ENCODE measurements around the gene ELL. TPM values are rescaled to one million over a fixed set of nuclear protein-coding genes. Genes with fewer than 3 reads are reported as not detected.

The ELL gene
- total and polyA plus RNA-seq, 10 donors: 4.5 to 44.8 (median 29.2) TPM

- WGBS, 5 donors: 84 to 95% (median 91%) methylated on average over 3 to 12 of the region's 12 CpGs
- no peaks in the 10 kb centered on the region for H3K27me3 ChIP-seq (replicated peaks in 1 of 7)
- H3K36me3 ChIP-seq: peaks cover 5 to 98% (median 72%) of the 10 kb centered on the region in 6 donors
- peak overlapping the region in 4 of 8 donors; percentile 25 to 75 (median 66) for H3K27ac ChIP-seq
- H3K4me3 ChIP-seq: no peak overlapping the region
- intact Hi-C loops (cut with DNase I; ENCODE audit: low total_unique reads): loop anchor here (10.0 kb wide), 2 partner anchors 114 to 384 kb away; partner anchors contain the start of gene UBA52
- H3K4me1 ChIP-seq: peaks cover 8 to 55% (median 31%) of the 10 kb centered on the region in 6 donors
- peak; percentile 61 for DNase-seq
- H3K9me3 ChIP-seq: no peaks in the 10 kb centered on the region
- TF ChIP-seq CTCF (IDR thresholded peaks at IDR 0.05 in 8 of 11, conservative IDR thresholded peaks at IDR 0.05 in 3 of 11): no peak
- TF ChIP-seq POLR2A (IDR thresholded peaks at IDR 0.05): no peak
Observed at GRCh38 chr19:18460900-18461299, 61.0 kb downstream of the ELL start.

- no peak for DNase-seq
- H3K4me1 ChIP-seq: peaks cover 0 to 30% (median 15%) of the 10 kb centered on the region in 6 donors
- no peak overlapping the region for H3K4me3 ChIP-seq
- H3K27ac ChIP-seq: peak overlapping the region in 2 of 8 donors; percentile 14 to 24
- H3K9me3 ChIP-seq: no peaks in the 10 kb centered on the region
- intact Hi-C loops (cut with DNase I; ENCODE audit: low total_unique reads): no loop called here
- WGBS, 5 donors: 83 to 90% (median 86%) methylated on average over 21 of the region's 21 CpGs
- H3K27me3 ChIP-seq (replicated peaks in 1 of 7): no peaks in the 10 kb centered on the region
- TF ChIP-seq CTCF (IDR thresholded peaks at IDR 0.05 in 8 of 11, conservative IDR thresholded peaks at IDR 0.05 in 3 of 11) (no peak), POLR2A (IDR thresholded peaks at IDR 0.05) (no peak), POLR2AphosphoS5 (IDR thresholded peaks at IDR 0.05) (peak in 1 of 3 donors; percentile 56)
- H3K36me3 ChIP-seq: peaks cover 5 to 98% (median 61%) of the 10 kb centered on the region in 6 donors
Observed at GRCh38 chr19:18457483-18458331, 64.2 kb downstream of the ELL start.

DNA sequence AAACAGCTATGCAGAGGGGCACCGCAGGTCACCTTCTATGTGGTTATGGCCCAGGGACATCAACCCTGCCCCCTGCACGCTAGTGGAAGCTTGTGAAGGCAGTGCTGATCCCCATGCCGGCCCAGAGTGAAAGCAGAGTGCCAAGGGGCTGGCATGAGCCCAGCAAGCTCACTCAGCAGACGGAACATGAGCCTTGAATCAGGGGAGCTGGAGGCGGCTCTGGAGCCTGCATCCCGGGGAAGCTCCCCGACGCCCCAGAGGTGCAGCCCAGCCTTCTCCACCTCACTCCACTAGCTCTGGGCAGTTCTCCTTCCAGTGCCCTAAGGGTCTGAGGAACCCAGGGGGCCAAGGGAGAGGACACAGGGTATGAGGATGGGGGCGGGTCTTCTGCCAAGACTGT lies 64.9 kb downstream of the ELL start:
- DNase-seq: no peak
- WGBS, 5 donors: 80 to 91% (median 86%) methylated on average over 6 to 9 of the region's 9 CpGs
- Histone ChIP-seq H3K9me3 (no peaks in the 10 kb centered on the region), H3K4me3 (no peak overlapping the region), H3K36me3 (peaks cover 5 to 100% (median 65%) of the 10 kb centered on the region in 6 donors), H3K4me1 (peaks cover 0 to 24% (median 15%) of the 10 kb centered on the region in 6 donors), H3K27me3 (replicated peaks in 1 of 7) (no peaks in the 10 kb centered on the region), H3K27ac (peak overlapping the region in 3 of 8 donors; percentile 14 to 24 (median 20))
- TF ChIP-seq POLR2AphosphoS5 (IDR thresholded peaks at IDR 0.05) (peak in 1 of 3 donors; percentile 7), POLR2A (IDR thresholded peaks at IDR 0.05) (no peak)
- intact Hi-C loops (cut with DNase I; ENCODE audit: low total_unique reads): no loop called here

- DNase-seq: peak; percentile 56
- peaks cover 5 to 100% (median 62%) of the 10 kb centered on the region in 6 donors for H3K36me3 ChIP-seq
- WGBS, 5 donors: 86 to 93% (median 90%) methylated on average over 4 of the region's 4 CpGs
- no peak for TF ChIP-seq POLR2A (IDR thresholded peaks at IDR 0.05)
- TF ChIP-seq POLR2AphosphoS5 (IDR thresholded peaks at IDR 0.05): peak in 1 of 3 donors; percentile 8
- no peak for TF ChIP-seq CTCF (IDR thresholded peaks at IDR 0.05 in 8 of 11, conservative IDR thresholded peaks at IDR 0.05 in 3 of 11)
- no peak overlapping the region for H3K4me3 ChIP-seq
- peak overlapping the region in 1 of 8 donors; percentile 14 for H3K27ac ChIP-seq
- no peaks in the 10 kb centered on the region for H3K9me3 ChIP-seq
- intact Hi-C loops (cut with DNase I; ENCODE audit: low total_unique reads): no loop called here
- H3K4me1 ChIP-seq: peaks cover under 1 to 22% (median 15%) of the 10 kb centered on the region in 6 donors
- H3K27me3 ChIP-seq (replicated peaks in 1 of 7): no peaks in the 10 kb centered on the region
Observed at GRCh38 chr19:18456279-18456678, 65.6 kb downstream of the ELL start.

All from spleen (tissue), 11 donors.